ENCODE data around the gene KCNIP4. TPM values are rescaled to one million over a fixed set of nuclear protein-coding genes. Genes with fewer than 3 reads are reported as not detected.

KCNIP4 gene
- total RNA-seq, 1 experiment from 2014 or later = not detected

DNA sequence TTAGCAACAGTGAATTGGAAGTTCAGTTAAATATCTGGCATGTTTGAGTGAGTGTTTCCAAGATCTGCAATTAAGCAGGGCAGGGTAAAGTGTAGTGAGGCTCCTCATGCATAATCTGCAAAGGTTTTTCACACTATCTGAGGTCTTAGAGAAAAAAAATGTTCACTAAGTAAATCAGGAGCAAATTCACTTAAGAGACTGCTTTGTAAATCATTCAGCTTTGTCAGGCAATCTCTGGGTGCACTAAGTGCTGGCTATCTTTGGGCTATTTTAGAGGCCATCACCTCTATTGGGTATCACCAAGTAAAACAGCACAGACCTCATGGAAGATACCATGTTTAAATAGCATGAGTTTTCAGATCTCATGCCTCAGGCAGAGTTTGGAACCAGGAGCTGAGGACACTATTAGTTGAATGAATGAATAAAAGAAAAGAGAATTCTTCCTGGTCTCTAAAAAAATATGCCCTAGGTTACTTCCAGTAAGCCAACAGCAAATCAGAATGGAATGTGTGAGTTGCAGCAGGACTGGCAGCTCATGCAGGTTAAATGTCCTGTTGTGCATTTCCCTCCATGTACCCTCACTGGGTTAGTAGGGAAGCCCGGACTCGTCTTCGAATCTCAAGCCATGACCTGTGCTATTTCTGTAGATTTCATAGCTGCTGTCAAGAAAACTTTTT is 195.3 kb downstream of the KCNIP4 start:
- CTCF ChIA-PET = no interaction called here

DNA sequence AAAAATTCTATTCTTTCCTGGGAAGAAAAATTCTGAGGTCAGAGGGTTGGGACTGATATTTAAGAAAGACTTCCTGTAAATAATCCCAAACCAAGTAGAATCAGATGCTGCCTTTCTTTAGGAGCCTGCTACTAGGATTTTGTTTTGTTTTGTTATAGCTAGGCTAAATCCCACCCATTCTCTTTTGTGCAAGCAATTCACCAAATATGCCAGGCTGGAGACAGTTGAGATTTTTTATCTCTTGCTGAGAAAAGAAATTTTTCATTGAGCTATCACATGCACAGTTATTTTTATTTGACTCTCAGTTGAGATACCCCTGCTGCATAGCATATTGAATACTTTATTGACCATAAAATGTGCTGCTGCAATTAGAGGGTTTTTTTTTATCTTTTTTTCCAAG is 196.0 kb downstream of the KCNIP4 start:
- H3F3A ChIP-seq (ENCODE audit: insufficient read depth, low read depth) = no peaks in the 10 kb centered on the region

More for the DNA sequence above, 195.3 kb downstream of the KCNIP4 start:
- POLR2A ChIA-PET (ENCODE audit: unreplicated experiment) = no interaction called here
- TF ChIP-seq EZH2 (IDR thresholded peaks at IDR 0.05; ENCODE audit: low read depth) = no peak
- TF ChIP-seq, protein P1, sequence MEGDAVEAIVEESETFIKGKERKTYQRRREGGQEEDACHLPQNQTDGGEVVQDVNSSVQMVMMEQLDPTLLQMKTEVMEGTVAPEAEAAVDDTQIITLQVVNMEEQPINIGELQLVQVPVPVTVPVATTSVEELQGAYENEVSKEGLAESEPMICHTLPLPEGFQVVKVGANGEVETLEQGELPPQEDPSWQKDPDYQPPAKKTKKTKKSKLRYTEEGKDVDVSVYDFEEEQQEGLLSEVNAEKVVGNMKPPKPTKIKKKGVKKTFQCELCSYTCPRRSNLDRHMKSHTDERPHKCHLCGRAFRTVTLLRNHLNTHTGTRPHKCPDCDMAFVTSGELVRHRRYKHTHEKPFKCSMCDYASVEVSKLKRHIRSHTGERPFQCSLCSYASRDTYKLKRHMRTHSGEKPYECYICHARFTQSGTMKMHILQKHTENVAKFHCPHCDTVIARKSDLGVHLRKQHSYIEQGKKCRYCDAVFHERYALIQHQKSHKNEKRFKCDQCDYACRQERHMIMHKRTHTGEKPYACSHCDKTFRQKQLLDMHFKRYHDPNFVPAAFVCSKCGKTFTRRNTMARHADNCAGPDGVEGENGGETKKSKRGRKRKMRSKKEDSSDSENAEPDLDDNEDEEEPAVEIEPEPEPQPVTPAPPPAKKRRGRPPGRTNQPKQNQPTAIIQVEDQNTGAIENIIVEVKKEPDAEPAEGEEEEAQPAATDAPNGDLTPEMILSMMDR (conservative IDR thresholded peaks at IDR 0.05) = no peak
- H3K4me3 ChIP-seq = no peak overlapping the region
- H3F3A ChIP-seq (ENCODE audit: insufficient read depth, low read depth) = no peaks in the 10 kb centered on the region
- no peak overlapping the region for H3K4me2 ChIP-seq
- H3K9me3 ChIP-seq (ENCODE audit: insufficient read depth, low read depth) = no peaks in the 10 kb centered on the region
- no peak overlapping the region for H2AFZ ChIP-seq
- no peaks in the 10 kb centered on the region for H3K36me3 ChIP-seq (ENCODE audit: low read depth)
- BruUV-seq (replicated peaks) = no TSS peak
- H3K79me2 ChIP-seq (ENCODE audit: low read depth) = no peaks in the 10 kb centered on the region
- intact Hi-C loops (cut with micrococcal nuclease; ENCODE audit: unreplicated experiment) = no loop called here
- H3K4me1 ChIP-seq (replicated peaks; ENCODE audit: insufficient read depth) = no peaks in the 10 kb centered on the region
- DNase-seq = peak in 1 of 2 experiments; percentile 21
- H3K27ac ChIP-seq = no peak overlapping the region
- no peaks in the 10 kb centered on the region for H3K9me2 ChIP-seq (ENCODE audit: insufficient read depth)
- H4K20me1 ChIP-seq (ENCODE audit: insufficient read depth) = no peaks in the 10 kb centered on the region
- H3K27me3 ChIP-seq (ENCODE audit: insufficient read depth, low read depth) = no peaks in the 10 kb centered on the region

GRCh38 chr4:21749924-21750323 is 198.6 kb downstream of the KCNIP4 start:
- intact Hi-C loops (cut with micrococcal nuclease; ENCODE audit: unreplicated experiment) = no loop called here
- no peak for TF ChIP-seq EZH2 (IDR thresholded peaks at IDR 0.05; ENCODE audit: low read depth)
- TF ChIP-seq, protein P1 (conservative IDR thresholded peaks at IDR 0.05) = no peak
- ChIA-PET CTCF (no interaction called here), POLR2A (ENCODE audit: unreplicated experiment) (no interaction called here)
- Histone ChIP-seq H3K79me2 (ENCODE audit: low read depth) (no peaks in the 10 kb centered on the region), H3F3A (ENCODE audit: insufficient read depth, low read depth) (no peaks in the 10 kb centered on the region), H2AFZ (no peak overlapping the region), H4K20me1 (ENCODE audit: insufficient read depth) (no peaks in the 10 kb centered on the region), H3K27ac (no peak overlapping the region), H3K4me1 (replicated peaks; ENCODE audit: insufficient read depth) (no peaks in the 10 kb centered on the region), H3K27me3 (ENCODE audit: insufficient read depth, low read depth) (no peaks in the 10 kb centered on the region), H3K4me3 (no peak overlapping the region), H3K9me2 (ENCODE audit: insufficient read depth) (no peaks in the 10 kb centered on the region), H3K4me2 (no peak overlapping the region), H3K36me3 (ENCODE audit: low read depth) (no peaks in the 10 kb centered on the region), H3K9me3 (ENCODE audit: insufficient read depth, low read depth) (no peaks in the 10 kb centered on the region)
- BruUV-seq (replicated peaks) = no TSS peak
- no peak for DNase-seq

More for the DNA sequence above, 196.0 kb downstream of the KCNIP4 start:
- intact Hi-C loops (cut with micrococcal nuclease; ENCODE audit: unreplicated experiment) = no loop called here
- no peak overlapping the region for H3K4me2 ChIP-seq
- no TSS peak for BruUV-seq (replicated peaks)
- H3K36me3 ChIP-seq (ENCODE audit: low read depth) = no peaks in the 10 kb centered on the region
- H3K9me3 ChIP-seq (ENCODE audit: insufficient read depth, low read depth) = no peaks in the 10 kb centered on the region
- no peaks in the 10 kb centered on the region for H3K79me2 ChIP-seq (ENCODE audit: low read depth)
- H3K9me2 ChIP-seq (ENCODE audit: insufficient read depth) = no peaks in the 10 kb centered on the region
- POLR2A ChIA-PET (ENCODE audit: unreplicated experiment) = no interaction called here
- DNase-seq = no peak
- no peak overlapping the region for H3K27ac ChIP-seq
- H3K27me3 ChIP-seq (ENCODE audit: insufficient read depth, low read depth) = no peaks in the 10 kb centered on the region
- H2AFZ ChIP-seq = no peak overlapping the region
- no peak overlapping the region for H3K4me3 ChIP-seq
- TF ChIP-seq, protein P1 (conservative IDR thresholded peaks at IDR 0.05) = no peak
- TF ChIP-seq EZH2 (IDR thresholded peaks at IDR 0.05; ENCODE audit: low read depth) = no peak
- no peaks in the 10 kb centered on the region for H3K4me1 ChIP-seq (replicated peaks; ENCODE audit: insufficient read depth)
- CTCF ChIA-PET = no interaction called here
- no peaks in the 10 kb centered on the region for H4K20me1 ChIP-seq (ENCODE audit: insufficient read depth)
